Left lung (tissue), 10 donors: ENCODE results near the gene INTS15. TPM values are rescaled to one million over a fixed set of nuclear protein-coding genes. Genes with fewer than 3 reads are reported as not detected.

Experiments used
- ATAC-seq: fragments of 200-7000 bp; cut with Tn5 transposase; one replicate; pipeline ENCODE4 v1.9.1; 2020; ENCODE audit warnings: moderate library complexity
- DNase-seq, 4 donors: peaks; one replicate each; pipeline ENCODE4 v3.0.0-alpha.2; 2013 to 2020
- H3K27ac ChIP-seq, 2 donors: fragments of 200-600 bp; sonication (generic) in 1 of 2; one replicate each; pipeline versions ENCODE4 v1.5.0 to v1.8.0; 2020 to 2021
- H3K27me3 ChIP-seq, 2 donors: fragments of 200-600 bp; sonication (generic) in 1 of 2; one replicate each; pipeline versions ENCODE4 v1.5.0 to v1.8.0; 2020 to 2021
- H3K36me3 ChIP-seq, 2 donors: fragments of 200-600 bp; sonication (generic) in 1 of 2; one replicate each; pipeline versions ENCODE4 v1.5.0 to v1.8.0; 2020 to 2021
- H3K4me1 ChIP-seq, 2 donors: fragments of 200-600 bp; one replicate each; pipeline ENCODE4 v1.8.0; 2021
- H3K4me3 ChIP-seq, 2 donors: fragments of 200-600 bp; sonication (generic) in 1 of 2; one replicate each; pipeline versions ENCODE4 v1.5.0 to v1.8.0; 2020 to 2021; ENCODE audit warnings: mild to moderate bottlenecking in 1 of 2
- H3K9me3 ChIP-seq, 2 donors: fragments of 200-600 bp; sonication (generic) in 1 of 2; one replicate each; pipeline versions ENCODE4 v1.5.0 to v1.8.0; 2020 to 2021
- CTCF ChIP-seq, 2 donors: fragments of 200-600 bp; sonication (generic) in 1 of 2; IDR thresholded peaks; one replicate each; pipeline versions ENCODE4 v1.5.0 to v1.8.0; 2021; ENCODE audit warnings: antibody characterized with exemption in 2 of 2
- intact Hi-C, 2 donors: fragments of 100-400 bp; cut with DNase I; formaldehyde crosslinking; loops; one replicate each; pipeline versions ENCODE4 v1.11.2 to v1.14.2; 2022
- polyA plus RNA-seq, 6 donors: library from polyadenylated mRNA; unstranded; fragments of 120-200 nt; gene quantifications; one replicate each; pipeline ENCODE4 v1.2.1, GENCODE V29; 2013; ENCODE audit not compliant: insufficient read length in 6 of 6
- total RNA-seq, 2 donors: library from RNA; stranded (reverse); fragmentation: NEBNext Ultra II Directional; extraction: Animal tissue kit (Norgen Biotek cat#: 25700); gene quantifications; one replicate each; pipeline ENCODE4 v1.2.1, GENCODE V29; 2021
- donor health status: DM: no; HTN: yes; CAD: no.
- donor health status: DM: no; HTN: no; CAD: no.

INTS15 gene
- total and polyA plus RNA-seq, 8 donors = 30.2 to 49.4 (median 38.3) TPM

DNA sequence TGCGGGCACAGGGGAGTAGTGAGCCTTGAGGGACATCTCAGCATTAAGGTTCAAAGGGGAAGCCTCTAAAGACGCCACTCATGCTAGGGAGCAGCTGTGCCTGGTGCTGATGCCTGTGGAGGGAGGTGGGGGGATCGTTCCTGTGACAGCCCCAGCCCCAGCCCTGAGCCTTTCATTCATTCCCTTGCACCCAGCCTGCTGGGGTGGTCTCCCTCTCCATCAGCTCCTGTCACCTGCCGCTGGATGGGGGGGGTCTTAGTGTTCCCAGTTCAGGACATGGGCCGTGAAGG lies 58.9 kb downstream of the INTS15 start:
- no peaks in the 10 kb centered on the region for H3K4me1 ChIP-seq
- H3K9me3 ChIP-seq = peaks cover 0 to 28% of the 10 kb centered on the region in 2 donors
- H3K27ac ChIP-seq = no peak overlapping the region
- no peak for ATAC-seq
- TF ChIP-seq CTCF (IDR thresholded peaks at IDR 0.05) = no peak
- DNase-seq = peak in 1 of 4 donors; percentile 43
- H3K4me3 ChIP-seq = no peak overlapping the region
- H3K27me3 ChIP-seq = no peaks in the 10 kb centered on the region
- peaks cover 0 to 100% of the 10 kb centered on the region in 2 donors for H3K36me3 ChIP-seq
- intact Hi-C loops = no loop called here

- intact Hi-C loops = no loop called here
- ATAC-seq = no peak
- peaks cover 0 to 28% of the 10 kb centered on the region in 2 donors for H3K9me3 ChIP-seq
- no peaks in the 10 kb centered on the region for H3K27me3 ChIP-seq
- no peak overlapping the region for H3K4me3 ChIP-seq
- no peaks in the 10 kb centered on the region for H3K4me1 ChIP-seq
- TF ChIP-seq CTCF (IDR thresholded peaks at IDR 0.05) = no peak
- peaks cover 0 to 100% of the 10 kb centered on the region in 2 donors for H3K36me3 ChIP-seq
- H3K27ac ChIP-seq = no peak overlapping the region
- peak in 1 of 4 donors; percentile 45 for DNase-seq
These were observed 59.6 kb downstream of the INTS15 start for GRCh38 chr7:6649241-6649961.

GRCh38 chr7:6650086-6650485 lies 60.3 kb downstream of the INTS15 start:
- no peak for TF ChIP-seq CTCF (IDR thresholded peaks at IDR 0.05)
- Histone ChIP-seq H3K4me3 (no peak overlapping the region), H3K4me1 (no peaks in the 10 kb centered on the region), H3K9me3 (peaks cover 0 to 28% of the 10 kb centered on the region in 2 donors), H3K27ac (no peak overlapping the region), H3K27me3 (no peaks in the 10 kb centered on the region), H3K36me3 (peaks cover 0 to 100% of the 10 kb centered on the region in 2 donors)
- no peak for ATAC-seq
- peak in 1 of 4 donors; percentile 19 for DNase-seq
- intact Hi-C loops = no loop called here

- H3K27me3 ChIP-seq = no peaks in the 10 kb centered on the region
- intact Hi-C loops = no loop called here
- DNase-seq (peak in 1 of 4 donors; percentile 34), ATAC-seq (no peak)
- H3K36me3 ChIP-seq = peaks cover 0 to 100% of the 10 kb centered on the region in 2 donors
- no peaks in the 10 kb centered on the region for H3K4me1 ChIP-seq
- H3K27ac ChIP-seq = no peak overlapping the region
- no peak overlapping the region for H3K4me3 ChIP-seq
- peaks cover 0 to 28% of the 10 kb centered on the region in 2 donors for H3K9me3 ChIP-seq
- no peak for TF ChIP-seq CTCF (IDR thresholded peaks at IDR 0.05)
These were observed 60.7 kb downstream of the INTS15 start for GRCh38 chr7:6650521-6651011.

DNA sequence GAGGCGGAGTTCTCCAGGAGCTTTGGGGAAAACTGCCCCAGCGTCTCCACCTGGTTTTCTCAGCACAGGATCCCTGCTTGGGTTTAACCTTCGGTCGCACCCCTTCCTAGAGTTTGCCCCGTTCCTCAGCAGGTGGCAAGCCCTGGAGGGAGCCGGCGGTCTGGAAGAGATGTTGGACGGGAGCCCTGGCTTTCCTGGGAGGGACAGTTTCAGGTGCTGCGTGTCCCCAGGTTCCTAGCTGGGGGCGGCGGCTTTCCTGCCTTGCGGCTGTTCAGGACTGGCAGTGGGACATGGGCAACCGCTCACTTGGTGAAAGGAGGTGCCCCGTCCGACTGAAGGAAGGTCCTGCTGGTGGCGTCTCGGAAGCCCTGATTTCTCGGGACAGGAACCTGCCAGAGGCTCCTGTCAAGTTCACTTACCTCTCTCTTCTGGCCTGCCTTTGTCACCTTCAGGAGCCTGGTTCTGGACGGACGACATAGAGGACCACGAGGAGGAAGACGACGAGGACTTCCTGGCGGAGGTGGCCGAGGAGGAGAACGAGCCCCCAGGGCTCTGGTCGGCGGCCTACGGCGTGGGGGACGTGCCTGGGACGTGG lies 62.1 kb downstream of the INTS15 start:
- intact Hi-C loops = no loop called here
- DNase-seq (peak in 2 of 4 donors; percentile 17 to 68), ATAC-seq (no peak)
- peaks cover 0 to 28% of the 10 kb centered on the region in 2 donors for H3K9me3 ChIP-seq
- no peak overlapping the region for H3K4me3 ChIP-seq
- no peak for TF ChIP-seq CTCF (IDR thresholded peaks at IDR 0.05)
- no peaks in the 10 kb centered on the region for H3K27me3 ChIP-seq
- no peaks in the 10 kb centered on the region for H3K4me1 ChIP-seq
- H3K36me3 ChIP-seq = peaks cover 0 to 89% of the 10 kb centered on the region in 2 donors
- H3K27ac ChIP-seq = no peak overlapping the region
